Measurements from ENCODE around the gene SOCS7. TPM values are rescaled to one million over a fixed set of nuclear protein-coding genes. Genes with fewer than 3 reads are reported as not detected.

SOCS7 gene
- total RNA-seq, 1 experiment from 2014 or later = 83.6 TPM

DNA sequence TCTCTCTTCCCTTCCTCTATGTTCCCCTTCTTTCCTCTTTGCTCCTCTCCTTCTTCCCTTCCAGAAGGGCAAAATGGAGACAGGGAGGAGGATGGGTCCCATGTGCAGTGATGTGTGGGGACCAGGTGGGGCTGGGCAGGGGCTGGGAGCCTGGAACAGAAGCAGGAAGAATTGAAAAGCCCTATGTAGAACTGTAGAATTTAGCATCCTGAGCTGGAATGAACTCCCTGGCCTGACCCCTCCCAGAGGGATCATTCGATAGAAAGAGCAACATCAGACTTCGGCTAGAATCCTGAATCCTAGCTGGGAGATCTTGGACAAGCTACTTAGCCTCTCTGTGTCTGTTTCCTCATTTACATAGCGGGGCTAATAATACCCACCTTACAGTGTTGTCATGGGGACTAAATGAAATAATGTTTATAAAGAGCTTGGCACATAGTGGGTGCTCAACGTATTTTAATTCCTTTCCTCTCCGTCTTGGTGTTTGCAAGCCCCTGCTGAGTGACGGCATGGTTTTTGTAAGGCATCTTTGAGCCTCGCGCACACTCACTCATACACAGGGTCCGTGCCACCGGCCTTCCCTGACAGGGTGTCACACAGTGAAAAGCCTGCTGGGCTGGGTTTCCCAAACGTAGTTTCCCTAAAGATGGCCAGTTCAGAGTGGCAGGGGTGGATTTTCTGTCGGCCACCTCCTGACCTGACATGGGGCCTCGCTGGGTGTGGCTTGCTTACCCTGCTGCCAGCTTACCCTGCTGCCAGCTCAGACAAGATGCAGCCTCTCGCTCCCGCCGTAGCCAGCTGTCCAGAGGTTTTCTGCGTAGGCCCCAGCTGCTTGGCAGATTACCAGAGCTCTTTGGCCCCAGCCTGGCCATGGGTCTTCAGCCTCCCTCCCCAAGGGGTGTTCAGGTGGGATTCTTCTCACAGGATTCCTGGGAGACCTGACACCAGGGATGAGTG lies 70.5 kb downstream of the SOCS7 start:
- TF ChIP-seq, protein P1, sequence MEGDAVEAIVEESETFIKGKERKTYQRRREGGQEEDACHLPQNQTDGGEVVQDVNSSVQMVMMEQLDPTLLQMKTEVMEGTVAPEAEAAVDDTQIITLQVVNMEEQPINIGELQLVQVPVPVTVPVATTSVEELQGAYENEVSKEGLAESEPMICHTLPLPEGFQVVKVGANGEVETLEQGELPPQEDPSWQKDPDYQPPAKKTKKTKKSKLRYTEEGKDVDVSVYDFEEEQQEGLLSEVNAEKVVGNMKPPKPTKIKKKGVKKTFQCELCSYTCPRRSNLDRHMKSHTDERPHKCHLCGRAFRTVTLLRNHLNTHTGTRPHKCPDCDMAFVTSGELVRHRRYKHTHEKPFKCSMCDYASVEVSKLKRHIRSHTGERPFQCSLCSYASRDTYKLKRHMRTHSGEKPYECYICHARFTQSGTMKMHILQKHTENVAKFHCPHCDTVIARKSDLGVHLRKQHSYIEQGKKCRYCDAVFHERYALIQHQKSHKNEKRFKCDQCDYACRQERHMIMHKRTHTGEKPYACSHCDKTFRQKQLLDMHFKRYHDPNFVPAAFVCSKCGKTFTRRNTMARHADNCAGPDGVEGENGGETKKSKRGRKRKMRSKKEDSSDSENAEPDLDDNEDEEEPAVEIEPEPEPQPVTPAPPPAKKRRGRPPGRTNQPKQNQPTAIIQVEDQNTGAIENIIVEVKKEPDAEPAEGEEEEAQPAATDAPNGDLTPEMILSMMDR (IDR thresholded peaks at IDR 0.05; ENCODE audit: unreplicated experiment) = no peak
- peaks cover 2% of the 10 kb centered on the region for H3K36me3 Mint-ChIP-seq (ENCODE audit: insufficient read depth, unreplicated experiment)
- H3K4me1 Mint-ChIP-seq (ENCODE audit: low read depth, unreplicated experiment) = peaks cover 24% of the 10 kb centered on the region
- CTCF ChIA-PET = interaction anchor here (0.5 to 2.1 kb wide), 12 partner anchors 9 to 1330 kb away, joined by 3 to 12 read pairs (median 4); no protein-coding TSS in a partner anchor
- H3K9me3 Mint-ChIP-seq (ENCODE audit: low read depth, unreplicated experiment) = no peaks in the 10 kb centered on the region
- no peak for DNase-seq
- no peak overlapping the region for H3K4me3 Mint-ChIP-seq (ENCODE audit: low read depth, unreplicated experiment)
- peaks cover 89% of the 10 kb centered on the region for H3K27me3 Mint-ChIP-seq (ENCODE audit: unreplicated experiment)
- intact Hi-C loops (cut with micrococcal nuclease; ENCODE audit: unreplicated experiment) = loop anchor here (2.0 kb wide), 2 partner anchors 71 to 241 kb away; no protein-coding TSS in a partner anchor
- BruUV-seq (replicated peaks) = no TSS peak
- no peak overlapping the region for H3K27ac Mint-ChIP-seq (ENCODE audit: unreplicated experiment)

DNA sequence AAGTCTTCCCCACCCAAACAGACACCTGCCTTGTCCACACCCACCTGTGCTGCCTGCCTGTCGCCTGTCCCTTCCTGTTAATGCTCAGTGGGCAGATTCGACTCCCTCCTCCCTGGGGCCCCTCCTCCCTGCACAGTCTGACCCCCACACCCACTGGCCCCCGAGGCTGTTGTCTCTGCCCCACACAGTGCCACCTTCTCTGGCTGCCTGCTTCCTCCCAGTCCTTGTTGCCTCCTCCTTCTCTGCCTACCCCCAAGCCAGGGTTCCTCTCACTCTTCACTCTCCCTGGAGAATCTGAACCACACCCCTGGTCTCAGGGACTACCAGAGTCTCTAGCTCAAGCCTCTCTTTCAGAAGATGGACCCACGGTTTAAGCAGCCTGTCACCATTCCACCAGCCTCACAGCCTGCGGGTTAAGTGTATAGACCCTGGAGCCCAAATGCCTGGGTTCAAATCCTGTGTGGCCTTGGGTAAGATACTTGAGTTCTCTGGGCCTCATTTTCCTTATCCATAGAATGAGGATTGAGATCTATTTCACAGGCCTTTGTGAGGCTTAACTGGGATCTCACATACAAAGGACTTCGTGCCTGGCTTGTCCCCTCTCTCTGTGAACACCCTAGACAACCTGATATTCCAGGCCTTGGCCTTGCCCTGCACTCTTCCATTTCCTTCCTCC lies 72.8 kb downstream of the SOCS7 start:
- peaks cover 21% of the 10 kb centered on the region for H3K4me1 Mint-ChIP-seq (ENCODE audit: low read depth, unreplicated experiment)
- no TSS peak for BruUV-seq (replicated peaks)
- no peak overlapping the region for H3K4me3 Mint-ChIP-seq (ENCODE audit: low read depth, unreplicated experiment)
- H3K36me3 Mint-ChIP-seq (ENCODE audit: insufficient read depth, unreplicated experiment) = peaks cover 19% of the 10 kb centered on the region
- no peak for DNase-seq
- CTCF ChIA-PET = interaction anchor here (0.6 to 1.8 kb wide), 28 partner anchors 8 to 1514 kb away, joined by 3 to 24 read pairs (median 5); no protein-coding TSS in a partner anchor
- intact Hi-C loops (cut with micrococcal nuclease; ENCODE audit: unreplicated experiment) = no loop called here
- TF ChIP-seq, protein P1 (IDR thresholded peaks at IDR 0.05; ENCODE audit: unreplicated experiment) = no peak
- H3K27me3 Mint-ChIP-seq (ENCODE audit: unreplicated experiment) = peaks cover 80% of the 10 kb centered on the region
- H3K27ac Mint-ChIP-seq (ENCODE audit: unreplicated experiment) = no peak overlapping the region
- no peaks in the 10 kb centered on the region for H3K9me3 Mint-ChIP-seq (ENCODE audit: low read depth, unreplicated experiment)

DNA sequence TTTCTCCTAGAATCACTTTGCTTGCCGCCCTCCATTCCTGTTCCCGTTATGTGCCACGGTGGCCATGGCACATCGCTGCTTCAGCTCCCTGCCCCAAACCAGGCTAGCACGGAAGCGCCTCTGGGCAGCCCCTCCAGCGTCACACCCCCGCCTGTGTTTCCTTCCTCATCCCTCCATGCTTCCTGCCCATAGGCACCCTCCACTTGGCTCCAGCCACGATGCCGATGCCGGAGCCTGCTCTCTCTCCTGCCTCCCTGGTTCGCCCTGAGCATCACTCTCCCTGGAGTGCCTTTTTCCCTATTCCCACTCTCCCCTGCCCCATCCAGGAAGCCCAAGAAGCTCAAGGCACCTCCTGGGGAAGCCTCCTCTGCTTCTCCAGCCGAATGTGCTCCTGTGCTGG lies 73.4 kb downstream of the SOCS7 start:
- TF ChIP-seq, protein P1 (IDR thresholded peaks at IDR 0.05; ENCODE audit: unreplicated experiment) = no peak
- intact Hi-C loops (cut with micrococcal nuclease; ENCODE audit: unreplicated experiment) = no loop called here
- H3K9me3 Mint-ChIP-seq (ENCODE audit: low read depth, unreplicated experiment) = no peaks in the 10 kb centered on the region
- H3K4me3 Mint-ChIP-seq (ENCODE audit: low read depth, unreplicated experiment) = no peak overlapping the region
- H3K36me3 Mint-ChIP-seq (ENCODE audit: insufficient read depth, unreplicated experiment) = peaks cover 24% of the 10 kb centered on the region
- H3K27ac Mint-ChIP-seq (ENCODE audit: unreplicated experiment) = no peak overlapping the region
- no TSS peak for BruUV-seq (replicated peaks)
- no peak for DNase-seq
- CTCF ChIA-PET = interaction anchor here (0.7 to 1.1 kb wide), 5 partner anchors 11 to 238 kb away, joined by 3 to 7 read pairs (median 3); no protein-coding TSS in a partner anchor
- peaks cover 15% of the 10 kb centered on the region for H3K4me1 Mint-ChIP-seq (ENCODE audit: low read depth, unreplicated experiment)
- H3K27me3 Mint-ChIP-seq (ENCODE audit: unreplicated experiment) = peaks cover 80% of the 10 kb centered on the region

DNA sequence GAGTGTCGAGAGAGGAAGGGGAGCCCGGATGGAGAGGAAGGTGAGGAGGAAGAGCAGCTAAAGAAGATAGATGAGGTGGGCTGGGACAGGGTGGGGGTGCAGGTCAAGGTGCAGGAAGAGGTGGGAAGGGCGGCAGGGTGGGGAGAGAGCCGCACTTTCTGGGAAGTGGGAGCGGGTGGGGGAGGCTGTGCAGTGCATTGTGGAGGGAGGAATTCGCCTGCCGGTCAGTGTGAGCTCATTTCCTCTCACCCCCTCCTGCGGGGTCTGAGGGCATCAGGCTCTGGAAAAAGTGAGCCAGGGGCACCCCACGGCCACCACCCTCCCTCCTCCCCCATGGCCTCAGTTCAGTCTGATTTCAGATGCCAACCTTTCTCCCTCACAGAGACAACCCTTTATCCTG lies 74.1 kb downstream of the SOCS7 start:
- Mint-ChIP-seq H3K4me3 (ENCODE audit: low read depth, unreplicated experiment) (no peak overlapping the region), H3K9me3 (ENCODE audit: low read depth, unreplicated experiment) (no peaks in the 10 kb centered on the region), H3K4me1 (ENCODE audit: low read depth, unreplicated experiment) (peaks cover 14% of the 10 kb centered on the region), H3K36me3 (ENCODE audit: insufficient read depth, unreplicated experiment) (peaks cover 24% of the 10 kb centered on the region), H3K27me3 (ENCODE audit: unreplicated experiment) (peaks cover 79% of the 10 kb centered on the region), H3K27ac (ENCODE audit: unreplicated experiment) (no peak overlapping the region)
- intact Hi-C loops (cut with micrococcal nuclease; ENCODE audit: unreplicated experiment) = no loop called here
- TF ChIP-seq, protein P1 (IDR thresholded peaks at IDR 0.05; ENCODE audit: unreplicated experiment) = no peak
- DNase-seq = no peak
- no TSS peak for BruUV-seq (replicated peaks)
- CTCF ChIA-PET = interaction anchor here (0.5 to 1.1 kb wide), 9 partner anchors 11 to 1202 kb away, joined by 3 to 8 read pairs (median 5); partner anchors contain the start of gene SRCIN1

Data from Calu3 (cell line).